ENCODE measurements around the gene TMOD4.

The TMOD4 gene

GRCh38 chr1:151175041-151175741 is 590 bp downstream of the TMOD4 start:
- DNase-seq (ENCODE audit: low read depth in 2 of 2): no peak

- no peak for DNase-seq (ENCODE audit: low read depth in 2 of 2)
Observed at GRCh38 chr1:151171190-151171589, 4.6 kb downstream of the TMOD4 start.

GRCh38 chr1:151167116-151167515 is 8.7 kb downstream of the TMOD4 start:
- no peak for DNase-seq (ENCODE audit: low read depth in 2 of 2)

- no peak for DNase-seq (ENCODE audit: low read depth in 2 of 2)
Observed at GRCh38 chr1:151166505-151166956, 9.2 kb downstream of the TMOD4 start.

- DNase-seq (ENCODE audit: low read depth in 2 of 2): peak; percentile 95
Observed at GRCh38 chr1:151165738-151166504, 9.9 kb downstream of the TMOD4 start, which contains the start of the genes LYSMD1 and SCNM1. LYSMD1 (minus strand) TSS chr1:151165902; CDS start chr1:151165258, 644 bp downstream. SCNM1 (plus strand) TSS chr1:151166144; CDS start chr1:151166153, 9 bp downstream.

- no peak for DNase-seq (ENCODE audit: low read depth in 2 of 2)
Observed at GRCh38 chr1:151165281-151165737, 10.5 kb downstream of the TMOD4 start.

GRCh38 chr1:151164732-151165280 is 11.0 kb downstream of the TMOD4 start:
- DNase-seq (ENCODE audit: low read depth in 2 of 2): no peak

- DNase-seq (ENCODE audit: low read depth in 2 of 2): no peak
Observed at GRCh38 chr1:151159373-151159772, 16.4 kb downstream of the TMOD4 start.

GRCh38 chr1:151158751-151159251 is 17.0 kb downstream of the TMOD4 start:
- DNase-seq (ENCODE audit: low read depth in 2 of 2): no peak

- DNase-seq (ENCODE audit: low read depth in 2 of 2): peak in 1 of 2 donors; percentile 60
Observed at GRCh38 chr1:151158326-151158725, 17.5 kb downstream of the TMOD4 start.

- peak; percentile 42 to 48 for DNase-seq (ENCODE audit: low read depth in 2 of 2)
Observed at GRCh38 chr1:151157067-151157531, 18.7 kb downstream of the TMOD4 start.

GRCh38 chr1:151156515-151156819 is 19.3 kb downstream of the TMOD4 start, which contains the start of gene TNFAIP8L2:
TNFAIP8L2 (plus strand) TSS chr1:151156649; CDS start chr1:151158698, 2,049 bp downstream.
- peak; percentile 64 to 81 for DNase-seq (ENCODE audit: low read depth in 2 of 2)

- no peak for DNase-seq (ENCODE audit: low read depth in 2 of 2)
Observed at GRCh38 chr1:151147665-151148064, 28.1 kb downstream of the TMOD4 start.

- DNase-seq (ENCODE audit: low read depth in 2 of 2): no peak
Observed at GRCh38 chr1:151147132-151147503, 28.7 kb downstream of the TMOD4 start.

GRCh38 chr1:151146412-151147131 is 29.2 kb downstream of the TMOD4 start, which contains the start of gene SEMA6C:
SEMA6C (minus strand) TSS chr1:151146631; CDS start chr1:151142621, 4,010 bp downstream.
- DNase-seq (ENCODE audit: low read depth in 2 of 2): peak; percentile 67 to 83

GRCh38 chr1:151146072-151146411 is 29.7 kb downstream of the TMOD4 start:
- DNase-seq (ENCODE audit: low read depth in 2 of 2): no peak

GRCh38 chr1:151145304-151146071 is 30.3 kb downstream of the TMOD4 start:
- DNase-seq (ENCODE audit: low read depth in 2 of 2): no peak

- no peak for DNase-seq (ENCODE audit: low read depth in 2 of 2)
Observed at GRCh38 chr1:151144474-151145303, 31.1 kb downstream of the TMOD4 start.

- DNase-seq (ENCODE audit: low read depth in 2 of 2): no peak
Observed at GRCh38 chr1:151143986-151144385, 31.8 kb downstream of the TMOD4 start.

- no peak for DNase-seq (ENCODE audit: low read depth in 2 of 2)
Observed at GRCh38 chr1:151143057-151143435, 32.7 kb downstream of the TMOD4 start.
